HEK293 (cell line): ENCODE measurements around the gene PRR29.

ENCODE experiments used
- CTCF ChIA-PET: fragments of 350-600 bp; formaldehyde crosslinking; extraction: SDS; loops from one replicate; lab custom pipeline; 2021; ENCODE audit warnings: antibody characterized with exemption; lab: Yijun Ruan, JAX
- POLR2A ChIA-PET: fragments of 300-600 bp; formaldehyde crosslinking; extraction: SDS; loops from one replicate; lab custom pipeline; 2020; ENCODE audit warnings: antibody characterized with exemption, inconsistent platforms; lab: Yijun Ruan, JAX
- H3K27ac ChIP-seq: fragments of 200-500 bp; sonication (Bioruptor generic); 2 replicates; pipeline ENCODE4 v1.5.1; 2014; ENCODE audit warnings: low read depth, low read length, control low read depth, inconsistent platforms; ENCODE audit errors: extremely low read depth
- H3K36me3 ChIP-seq, 2 experiments: fragments of 200-500 bp in 1 of 2; sonication (Bioruptor generic) in 1 of 2; 1 replicate in 1 of 2; 2 replicates in 1 of 2; pipeline ENCODE4 v1.5.1; 2014 to 2017; ENCODE audit warnings: inconsistent platforms in 2 of 2, low read length in 2 of 2; ENCODE audit not compliant: control insufficient read depth in 2 of 2, insufficient read depth in 1 of 2
- H3K4me1 ChIP-seq: fragments of 200-500 bp; sonication (Bioruptor generic); 2 replicates; pipeline ENCODE4 v1.5.1; 2014; ENCODE audit warnings: mild to moderate bottlenecking, low read length, inconsistent platforms; ENCODE audit not compliant: control insufficient read depth, insufficient read depth
- H3K4me3 ChIP-seq: 2 replicates; pipeline ENCODE4 v1.5.1; 2011; ENCODE audit warnings: low read depth, mild to moderate bottlenecking, control low read depth, low read length, moderate library complexity
- H3K9me3 ChIP-seq: fragments of 200-500 bp; sonication (Bioruptor generic); 2 replicates; pipeline ENCODE4 v1.5.1; 2014; ENCODE audit warnings: low read depth, low read length, inconsistent platforms; ENCODE audit not compliant: control insufficient read depth, insufficient read depth
- KLF10 ChIP-seq: fragments of 450-650 bp; IDR thresholded peaks from 2 replicates; pipeline ENCODE4 v1.5.1; 2018; ENCODE audit warnings: missing biosample characterization, mild to moderate bottlenecking, missing genetic modification characterization
- KLF16 ChIP-seq: fragments of 450-650 bp; formaldehyde crosslinking; IDR thresholded peaks from 2 replicates; pipeline ENCODE4 v1.5.1; 2017; ENCODE audit warnings: missing biosample characterization, missing genetic modification characterization
- SCRT1 ChIP-seq: fragments of 450-650 bp; formaldehyde crosslinking; IDR thresholded peaks from 2 replicates; pipeline ENCODE4 v1.5.1; 2016; ENCODE audit warnings: missing biosample characterization, missing genetic modification characterization, borderline replicate concordance
- SCRT2 ChIP-seq: fragments of 450-650 bp; formaldehyde crosslinking; IDR thresholded peaks from 2 replicates; pipeline ENCODE4 v1.5.1; 2016; ENCODE audit warnings: missing biosample characterization, missing genetic modification characterization
- ZBTB10 ChIP-seq: fragments of 450-650 bp; formaldehyde crosslinking; IDR thresholded peaks from 2 replicates; pipeline ENCODE4 v1.5.1; 2016; ENCODE audit warnings: missing biosample characterization, missing genetic modification characterization
- ZBTB17 ChIP-seq: fragments of 450-650 bp; formaldehyde crosslinking; IDR thresholded peaks from 2 replicates; pipeline ENCODE4 v1.5.1; 2016; ENCODE audit warnings: missing biosample characterization, missing genetic modification characterization
- ZBTB7A ChIP-seq: fragments of 450-650 bp; formaldehyde crosslinking; IDR thresholded peaks from 2 replicates; pipeline ENCODE4 v1.5.1; 2016; ENCODE audit warnings: low read depth, missing biosample characterization, missing genetic modification characterization
- ZBTB8A ChIP-seq: fragments of 450-650 bp; formaldehyde crosslinking; IDR thresholded peaks from 2 replicates; pipeline ENCODE4 v1.5.1; 2016; ENCODE audit warnings: missing biosample characterization, missing genetic modification characterization
- ZNF138 ChIP-seq: fragments of 450-650 bp; formaldehyde crosslinking; IDR thresholded peaks from 2 replicates; pipeline ENCODE4 v1.5.1; 2016; ENCODE audit warnings: missing biosample characterization, missing genetic modification characterization, borderline replicate concordance
- ZNF148 ChIP-seq: fragments of 450-650 bp; formaldehyde crosslinking; IDR thresholded peaks from 2 replicates; pipeline ENCODE4 v1.5.0; 2017; ENCODE audit warnings: missing biosample characterization, missing genetic modification characterization, borderline replicate concordance
- ZNF157 ChIP-seq: fragments of 450-650 bp; formaldehyde crosslinking; IDR thresholded peaks from 2 replicates; pipeline ENCODE4 v1.5.1; 2016; ENCODE audit warnings: missing biosample characterization, missing genetic modification characterization
- ZNF266 ChIP-seq: fragments of 450-650 bp; formaldehyde crosslinking; IDR thresholded peaks from 2 replicates; pipeline ENCODE4 v1.5.1; 2016; ENCODE audit warnings: missing biosample characterization, missing genetic modification characterization, low read depth
- ZNF514 ChIP-seq: fragments of 450-650 bp; formaldehyde crosslinking; IDR thresholded peaks from 2 replicates; pipeline ENCODE4 v1.5.1; 2016; ENCODE audit warnings: missing biosample characterization, missing genetic modification characterization
- ZNF561 ChIP-seq: fragments of 450-650 bp; IDR thresholded peaks from 2 replicates; pipeline ENCODE4 v1.5.1; 2018; ENCODE audit warnings: missing biosample characterization, missing genetic modification characterization, borderline replicate concordance
- ZNF585B ChIP-seq: fragments of 450-650 bp; formaldehyde crosslinking; IDR thresholded peaks from 2 replicates; pipeline ENCODE4 v1.5.1; 2016; ENCODE audit warnings: missing biosample characterization, missing genetic modification characterization
- ZNF623 ChIP-seq: fragments of 450-650 bp; formaldehyde crosslinking; IDR thresholded peaks from 2 replicates; pipeline ENCODE4 v1.5.1; 2016; ENCODE audit warnings: missing biosample characterization, missing genetic modification characterization
- ZNF654 ChIP-seq: fragments of 450-650 bp; formaldehyde crosslinking; IDR thresholded peaks from 2 replicates; pipeline ENCODE4 v1.5.1; 2016; ENCODE audit warnings: low read depth, missing biosample characterization, missing genetic modification characterization
- ZNF677 ChIP-seq: fragments of 450-650 bp; IDR thresholded peaks from 2 replicates; pipeline ENCODE4 v1.5.0; 2018; ENCODE audit warnings: missing biosample characterization, mild to moderate bottlenecking, missing genetic modification characterization, moderate library complexity
- ZNF768 ChIP-seq: fragments of 450-650 bp; formaldehyde crosslinking; IDR thresholded peaks from 2 replicates; pipeline ENCODE4 v1.5.1; 2018; ENCODE audit warnings: missing biosample characterization, mild to moderate bottlenecking, missing genetic modification characterization
- ZSCAN18 ChIP-seq: fragments of 450-650 bp; formaldehyde crosslinking; IDR thresholded peaks from 2 replicates; pipeline ENCODE4 v1.5.1; 2016; ENCODE audit warnings: missing biosample characterization, missing genetic modification characterization

Gene PRR29

GRCh38 chr17:64009571-64010402 lies 11.6 kb downstream of the PRR29 start:
- ChIA-PET POLR2A (no interaction called here), CTCF (interaction anchor here (1.0 kb wide), 1 partner anchor 144 kb away, joined by 4 read pairs; no protein-coding TSS in a partner anchor)
- Histone ChIP-seq H3K4me1 (no peaks in the 10 kb centered on the region; the same call in 1 of the 2 replicates), H3K36me3 (no peaks in the 10 kb centered on the region), H3K9me3 (no peaks in the 10 kb centered on the region), H3K4me3 (no peak overlapping the region), H3K27ac (no peak overlapping the region)
- TF ChIP-seq SCRT1 (tag by site-specific recombination) (peak; percentile 58; the same call in 1 of the 2 replicates), ZNF266 (tag by site-specific recombination) (no peak), SCRT2 (peak; percentile 75)

GRCh38 chr17:64015447-64015846 lies 17.3 kb downstream of the PRR29 start:
- ChIA-PET POLR2A (no interaction called here), CTCF (no interaction called here)
- Histone ChIP-seq H3K4me1 (no peaks in the 10 kb centered on the region), H3K36me3 (no peaks in the 10 kb centered on the region), H3K27ac (no peak overlapping the region), H3K4me3 (no peak overlapping the region), H3K9me3 (no peaks in the 10 kb centered on the region)
- TF ChIP-seq ZNF138 (tag by site-specific recombination), result no peak
- TF ChIP-seq ZNF654 (tag by site-specific recombination), result no peak
- no peak for TF ChIP-seq ZNF157 (tag by site-specific recombination)
- TF ChIP-seq ZNF585B (tag by site-specific recombination), result no peak
- no peak for TF ChIP-seq KLF10 (tag by site-specific recombination)
- no peak for TF ChIP-seq ZNF514 (tag by site-specific recombination)
- no peak for TF ChIP-seq KLF16

GRCh38 chr17:64016231-64016784 lies 18.2 kb downstream of the PRR29 start:
- ChIA-PET POLR2A (no interaction called here), CTCF (interaction anchor here (0.6 to 2.1 kb wide), 11 partner anchors 8 to 408 kb away, joined by 3 to 18 read pairs (median 4); partner anchors contain the start of gene CSHL1)
- H3K4me3 ChIP-seq, result no peak overlapping the region
- no peaks in the 10 kb centered on the region for H3K9me3 ChIP-seq
- H3K27ac ChIP-seq, result no peak overlapping the region
- H3K4me1 ChIP-seq, result no peaks in the 10 kb centered on the region
- H3K36me3 ChIP-seq, result no peaks in the 10 kb centered on the region
- no peak for TF ChIP-seq SCRT1 (tag by site-specific recombination)
- no peak for TF ChIP-seq ZNF768
- TF ChIP-seq ZBTB10 (tag by site-specific recombination), result no peak
- no peak for TF ChIP-seq ZNF561 (tag by site-specific recombination)
- TF ChIP-seq ZNF623, result no peak
- no peak for TF ChIP-seq ZNF677 (tag by site-specific recombination)
- no peak for TF ChIP-seq ZNF148 (tag by site-specific recombination)
- no peak for TF ChIP-seq ZBTB8A (tag by site-specific recombination)
- no peak for TF ChIP-seq ZBTB7A (tag by site-specific recombination)
- no peak for TF ChIP-seq ZSCAN18 (tag by site-specific recombination)
- TF ChIP-seq ZBTB17 (tag by site-specific recombination), result no peak
